ENCODE measurements around the gene TBC1D16.

TBC1D16 gene

GRCh38 chr17:79978548-79978855 lies 57.2 kb downstream of the TBC1D16 start:
- DNase-seq (ENCODE audit: insufficient read length, low spot score) (no peak), FAIRE-seq (no peak)
- no peak for TF ChIP-seq POLR2AphosphoS5 (IDR thresholded peaks at IDR 0.05; ENCODE audit: low read depth, low read length)
- TF ChIP-seq PAX5 (IDR thresholded peaks at IDR 0.05; ENCODE audit: insufficient read depth, low read length, severe bottlenecking) = no peak
- no peak for TF ChIP-seq TAF1 (IDR thresholded peaks at IDR 0.05; ENCODE audit: low read depth, low read length)
- no peak for TF ChIP-seq SPI1 (IDR thresholded peaks at IDR 0.05; ENCODE audit: low read depth, low read length)
- TF ChIP-seq POU2F2 (IDR thresholded peaks at IDR 0.05; ENCODE audit: low read depth, low read length) = no peak
- no peak for TF ChIP-seq POLR2A (IDR thresholded peaks at IDR 0.05; ENCODE audit: low read depth, low read length)

GRCh38 chr17:79977708-79978547 lies 57.7 kb downstream of the TBC1D16 start:
- no peak for FAIRE-seq
- DNase-seq (ENCODE audit: insufficient read length, low spot score) = no peak
- no peak for TF ChIP-seq POU2F2 (IDR thresholded peaks at IDR 0.05; ENCODE audit: low read depth, low read length)
- no peak for TF ChIP-seq POLR2A (IDR thresholded peaks at IDR 0.05; ENCODE audit: low read depth, low read length)
- no peak for TF ChIP-seq POLR2AphosphoS5 (IDR thresholded peaks at IDR 0.05; ENCODE audit: low read depth, low read length)

DNA sequence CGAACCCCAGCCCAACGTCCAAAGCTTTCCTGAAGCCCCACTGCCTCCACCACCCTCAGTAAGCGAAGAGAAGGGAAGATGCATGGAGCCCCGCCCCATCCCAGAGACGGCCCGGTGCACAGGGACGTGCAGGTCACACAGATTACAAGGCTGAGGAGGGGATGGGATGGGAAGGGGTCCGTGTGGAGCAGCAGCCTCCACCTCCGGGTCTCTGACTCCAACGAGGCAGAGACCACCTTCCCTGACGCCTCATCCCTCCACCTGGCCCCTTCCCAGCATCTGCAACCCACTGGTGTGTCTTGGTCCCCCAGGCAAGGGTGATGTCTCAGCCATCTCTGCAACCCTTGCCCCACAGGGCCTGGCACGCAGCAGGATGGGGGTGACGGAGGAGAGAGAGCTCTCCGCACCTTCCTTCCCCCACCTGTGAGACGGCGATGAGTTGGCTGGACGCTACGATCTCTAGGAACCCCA lies 58.5 kb downstream of the TBC1D16 start:
- DNase-seq (ENCODE audit: insufficient read length, low spot score) (no peak), FAIRE-seq (no peak)
- TF ChIP-seq PAX5 (IDR thresholded peaks at IDR 0.05; ENCODE audit: insufficient read depth, low read length, severe bottlenecking) (no peak), POLR2AphosphoS5 (IDR thresholded peaks at IDR 0.05; ENCODE audit: low read depth, low read length) (no peak), TAF1 (IDR thresholded peaks at IDR 0.05; ENCODE audit: low read depth, low read length) (no peak), POU2F2 (IDR thresholded peaks at IDR 0.05; ENCODE audit: low read depth, low read length) (no peak), POLR2A (IDR thresholded peaks at IDR 0.05; ENCODE audit: low read depth, low read length) (no peak), SPI1 (IDR thresholded peaks at IDR 0.05; ENCODE audit: low read depth, low read length) (no peak)

DNA sequence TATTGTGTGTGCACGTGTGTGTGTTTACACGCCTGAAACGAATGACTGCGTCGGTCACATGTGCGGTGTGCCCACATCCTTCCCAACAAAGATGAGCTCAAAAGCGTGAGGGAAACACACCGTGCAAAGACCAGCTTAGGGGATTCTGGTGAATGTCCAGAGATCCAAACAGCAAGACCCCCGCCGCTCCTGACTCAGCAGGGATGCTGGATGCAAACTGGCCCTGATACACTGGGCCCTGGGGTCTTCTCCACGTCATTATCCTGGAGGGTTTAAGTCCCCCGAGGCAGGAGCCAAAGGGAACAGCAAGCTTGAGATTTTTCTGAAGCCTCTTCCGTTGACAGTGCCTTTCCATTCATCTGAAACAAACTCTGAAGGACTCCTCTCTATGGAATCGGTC lies 59.2 kb downstream of the TBC1D16 start:
- FAIRE-seq (no peak), DNase-seq (ENCODE audit: insufficient read length, low spot score) (no peak)
- TF ChIP-seq SPI1 (IDR thresholded peaks at IDR 0.05; ENCODE audit: low read depth, low read length) (no peak), TAF1 (IDR thresholded peaks at IDR 0.05; ENCODE audit: low read depth, low read length) (no peak), PAX5 (IDR thresholded peaks at IDR 0.05; ENCODE audit: insufficient read depth, low read length, severe bottlenecking) (no peak), POU2F2 (IDR thresholded peaks at IDR 0.05; ENCODE audit: low read depth, low read length) (no peak), POLR2AphosphoS5 (IDR thresholded peaks at IDR 0.05; ENCODE audit: low read depth, low read length) (no peak), POLR2A (IDR thresholded peaks at IDR 0.05; ENCODE audit: low read depth, low read length) (no peak)

DNA sequence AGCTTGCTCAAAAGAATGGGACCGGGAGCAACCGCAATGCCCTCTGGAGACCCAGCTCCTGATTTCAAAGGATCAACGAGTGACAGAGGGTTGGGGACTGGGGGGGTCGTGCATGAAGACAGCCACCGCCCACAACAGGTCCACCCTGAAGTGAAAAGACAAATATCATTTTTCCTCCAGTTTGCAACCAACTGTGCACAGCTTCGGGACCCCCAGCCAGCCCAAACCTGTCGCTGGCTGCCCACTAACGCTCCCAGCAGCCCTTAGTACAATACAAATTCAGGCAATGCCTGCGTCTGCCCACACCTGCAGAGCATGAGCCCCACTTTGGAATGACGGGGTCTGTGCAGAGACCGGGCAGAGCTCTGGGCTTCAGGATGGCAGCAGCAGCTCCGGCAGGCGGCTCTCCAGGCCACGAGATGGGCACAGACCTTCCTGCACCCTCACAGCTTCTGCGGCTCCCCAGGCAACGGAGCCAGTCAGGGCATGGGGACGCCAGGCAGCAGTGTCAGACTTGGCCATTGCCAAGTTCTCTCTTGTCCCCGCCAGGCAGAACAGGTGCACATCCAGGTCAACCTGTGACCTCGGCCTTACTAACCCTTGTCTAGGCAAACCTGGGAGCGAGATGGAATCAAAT lies 60.1 kb downstream of the TBC1D16 start:
- DNase-seq (ENCODE audit: insufficient read length, low spot score) = no peak
- FAIRE-seq = no peak
- TF ChIP-seq POLR2AphosphoS5 (IDR thresholded peaks at IDR 0.05; ENCODE audit: low read depth, low read length) (no peak), POU2F2 (IDR thresholded peaks at IDR 0.05; ENCODE audit: low read depth, low read length) (no peak), SPI1 (IDR thresholded peaks at IDR 0.05; ENCODE audit: low read depth, low read length) (no peak), PAX5 (IDR thresholded peaks at IDR 0.05; ENCODE audit: insufficient read depth, low read length, severe bottlenecking) (no peak), TAF1 (IDR thresholded peaks at IDR 0.05; ENCODE audit: low read depth, low read length) (no peak), POLR2A (IDR thresholded peaks at IDR 0.05; ENCODE audit: low read depth, low read length) (no peak)

DNA sequence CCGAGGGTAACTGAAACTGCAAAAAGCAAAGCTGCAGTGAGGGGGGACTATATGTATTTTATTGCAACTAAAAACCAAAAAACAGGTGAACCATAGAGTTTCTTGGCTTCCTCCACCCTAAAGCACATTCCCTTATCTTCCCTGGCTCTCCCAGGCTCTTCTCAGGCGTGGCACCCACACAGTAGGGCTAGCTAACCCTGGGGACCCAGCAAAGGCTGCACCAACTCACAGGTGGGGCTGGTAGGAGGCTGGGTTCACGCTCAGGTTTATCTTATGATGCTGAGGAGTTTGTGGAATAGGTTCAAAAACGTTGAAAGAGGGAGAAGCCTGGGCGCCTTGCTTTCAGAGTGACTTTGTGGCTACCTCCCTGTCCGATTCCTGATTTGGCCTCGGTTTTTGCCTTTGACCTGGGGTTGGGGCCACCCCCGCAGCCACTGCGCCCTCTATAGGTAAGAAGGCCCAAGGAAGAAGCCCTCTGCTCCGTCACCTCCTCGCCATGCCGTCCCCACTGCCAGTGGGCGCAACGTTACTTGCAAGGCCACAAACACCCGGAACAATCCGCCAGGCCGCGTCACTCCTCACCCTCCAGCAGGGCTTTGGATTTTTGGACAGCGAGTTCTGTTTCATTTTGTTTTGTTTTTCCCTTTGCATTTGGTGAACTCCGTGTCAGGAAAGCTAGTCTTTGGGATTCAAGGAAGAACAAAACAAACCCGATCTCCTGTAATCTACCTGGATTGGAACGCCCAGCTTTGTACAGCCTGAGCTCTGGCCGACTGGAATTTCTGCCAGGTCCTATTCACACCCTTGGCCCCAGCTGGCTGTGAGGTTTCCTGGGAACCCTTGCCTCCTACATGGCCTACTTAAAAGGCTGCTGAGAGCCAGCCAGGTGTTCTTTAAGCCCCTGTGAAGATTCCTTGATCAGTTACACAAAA lies 60.8 kb downstream of the TBC1D16 start:
- DNase-seq (ENCODE audit: insufficient read length, low spot score) (no peak), FAIRE-seq (no peak)
- no peak for TF ChIP-seq TAF1 (IDR thresholded peaks at IDR 0.05; ENCODE audit: low read depth, low read length)
- TF ChIP-seq PAX5 (IDR thresholded peaks at IDR 0.05; ENCODE audit: insufficient read depth, low read length, severe bottlenecking) = no peak
- no peak for TF ChIP-seq POLR2AphosphoS5 (IDR thresholded peaks at IDR 0.05; ENCODE audit: low read depth, low read length)
- TF ChIP-seq POLR2A (IDR thresholded peaks at IDR 0.05; ENCODE audit: low read depth, low read length) = no peak
- TF ChIP-seq POU2F2 (IDR thresholded peaks at IDR 0.05; ENCODE audit: low read depth, low read length) = no peak
- no peak for TF ChIP-seq SPI1 (IDR thresholded peaks at IDR 0.05; ENCODE audit: low read depth, low read length)

GRCh38 chr17:79971651-79972050 lies 64.0 kb downstream of the TBC1D16 start:
- TF ChIP-seq PAX5 (IDR thresholded peaks at IDR 0.05; ENCODE audit: insufficient read depth, low read length, severe bottlenecking) (no peak), POLR2A (IDR thresholded peaks at IDR 0.05; ENCODE audit: low read depth, low read length) (no peak), SPI1 (IDR thresholded peaks at IDR 0.05; ENCODE audit: low read depth, low read length) (no peak), POLR2AphosphoS5 (IDR thresholded peaks at IDR 0.05; ENCODE audit: low read depth, low read length) (no peak), POU2F2 (IDR thresholded peaks at IDR 0.05; ENCODE audit: low read depth, low read length) (no peak), TAF1 (IDR thresholded peaks at IDR 0.05; ENCODE audit: low read depth, low read length) (no peak)
- no peak for DNase-seq (ENCODE audit: insufficient read length, low spot score)
- no peak for FAIRE-seq

DNA sequence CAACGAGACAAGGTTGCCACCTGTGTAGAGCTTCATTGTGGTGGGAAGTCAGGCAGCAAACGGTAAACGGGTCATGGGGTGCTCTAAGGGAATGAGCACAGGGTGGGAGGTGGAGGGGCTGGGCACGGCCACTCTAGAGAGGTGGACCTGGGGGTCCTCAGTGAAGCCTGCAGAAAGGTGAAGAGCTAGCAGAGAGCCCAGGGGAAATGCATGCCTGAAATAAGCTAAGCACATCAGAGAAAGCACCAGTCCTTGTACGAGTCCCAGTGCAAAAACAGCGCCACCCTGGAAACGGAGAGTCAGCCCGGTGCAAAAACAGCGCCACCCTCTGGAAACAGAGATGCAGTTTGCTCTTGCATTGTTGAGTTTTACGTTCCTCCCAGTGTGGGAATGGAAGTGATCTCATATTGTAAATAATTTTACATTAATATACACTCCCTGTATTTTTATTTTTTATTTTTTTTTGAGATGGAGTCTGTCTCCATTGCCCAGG lies 65.0 kb downstream of the TBC1D16 start:
- peak; percentile 13 for FAIRE-seq
- peak; percentile 41 for DNase-seq (ENCODE audit: insufficient read length, low spot score)
- TF ChIP-seq POLR2A (IDR thresholded peaks at IDR 0.05; ENCODE audit: low read depth, low read length) (no peak), POLR2AphosphoS5 (IDR thresholded peaks at IDR 0.05; ENCODE audit: low read depth, low read length) (no peak), SPI1 (IDR thresholded peaks at IDR 0.05; ENCODE audit: low read depth, low read length) (no peak), POU2F2 (IDR thresholded peaks at IDR 0.05; ENCODE audit: low read depth, low read length) (no peak; the same call in 1 of the 2 replicates), PAX5 (IDR thresholded peaks at IDR 0.05; ENCODE audit: insufficient read depth, low read length, severe bottlenecking) (no peak), TAF1 (IDR thresholded peaks at IDR 0.05; ENCODE audit: low read depth, low read length) (no peak)

Data from GM12891 (cell line).